ENCODE results near the gene ACO2. TPM values are rescaled to one million over a fixed set of nuclear protein-coding genes. Genes with fewer than 3 reads are reported as not detected.
A peak's percentile ranks its signal among the peaks of the same experiment; 100 is the strongest.
"Not testable (repeated sequence)": the region's sequence is repeated elsewhere in the genome, so short reads cannot be mapped to it uniquely, and the experiment has no call there.

ACO2 gene
- total RNA-seq (2014; rRNA removed; shearing (Covaris generic)) = 34.3 and 41.2 TPM in 2 replicates

DNA sequence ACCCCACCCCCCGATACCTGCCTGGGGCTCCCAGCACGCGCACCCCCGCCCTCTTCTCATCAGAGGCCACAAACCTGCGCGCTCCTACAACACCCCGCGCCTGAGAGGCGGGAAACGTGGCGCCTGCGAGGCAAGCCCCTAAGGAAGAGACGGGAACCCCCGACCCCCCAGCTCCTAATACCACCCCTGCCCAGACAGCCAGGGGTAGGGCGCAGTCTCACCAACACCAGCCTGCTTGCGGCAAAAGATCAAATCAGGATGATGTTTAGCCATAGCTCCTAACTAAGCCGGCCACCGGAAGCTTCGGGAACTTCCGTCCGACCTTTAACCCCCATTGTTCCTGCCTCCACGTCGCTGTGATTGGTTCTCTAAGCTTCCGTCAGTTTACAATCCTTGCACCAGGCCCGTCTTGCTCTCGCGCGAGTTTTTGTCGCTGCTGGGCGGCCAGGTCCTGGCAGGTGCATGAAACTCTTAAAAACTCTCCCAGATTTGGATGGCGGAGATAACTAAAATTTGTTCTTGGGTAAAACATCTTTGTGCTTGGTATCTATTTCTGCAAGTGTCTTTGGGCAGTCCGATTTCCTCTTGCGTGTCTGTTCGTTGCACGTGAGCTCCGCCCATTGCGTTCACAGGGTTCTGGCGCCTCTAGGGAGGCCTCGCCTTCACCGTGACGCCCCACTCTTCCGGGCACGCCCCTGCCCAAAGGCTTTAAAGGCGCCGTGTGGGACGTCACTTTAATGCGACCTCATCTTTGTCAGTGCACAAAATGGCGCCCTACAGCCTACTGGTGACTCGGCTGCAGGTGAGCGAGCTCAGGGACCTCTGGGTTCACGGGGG, at the start of gene ACO2, which contains the start of gene PHF5A:
ACO2 (plus strand) TSS at position 737 of the 837 bp plus-strand sequence; CDS start at position 767, 30 bp downstream.
PHF5A (minus strand) TSS at position 312 of the 837 bp plus-strand sequence; CDS start at position 273, 39 bp downstream.
- DNase-seq (ENCODE audit: low spot score) = peak; percentile 90

- DNase-seq (ENCODE audit: low spot score) = no peak
Observed at GRCh38 chr22:41425660-41426365, 43.1 kb upstream of the ACO2 start.

DNA sequence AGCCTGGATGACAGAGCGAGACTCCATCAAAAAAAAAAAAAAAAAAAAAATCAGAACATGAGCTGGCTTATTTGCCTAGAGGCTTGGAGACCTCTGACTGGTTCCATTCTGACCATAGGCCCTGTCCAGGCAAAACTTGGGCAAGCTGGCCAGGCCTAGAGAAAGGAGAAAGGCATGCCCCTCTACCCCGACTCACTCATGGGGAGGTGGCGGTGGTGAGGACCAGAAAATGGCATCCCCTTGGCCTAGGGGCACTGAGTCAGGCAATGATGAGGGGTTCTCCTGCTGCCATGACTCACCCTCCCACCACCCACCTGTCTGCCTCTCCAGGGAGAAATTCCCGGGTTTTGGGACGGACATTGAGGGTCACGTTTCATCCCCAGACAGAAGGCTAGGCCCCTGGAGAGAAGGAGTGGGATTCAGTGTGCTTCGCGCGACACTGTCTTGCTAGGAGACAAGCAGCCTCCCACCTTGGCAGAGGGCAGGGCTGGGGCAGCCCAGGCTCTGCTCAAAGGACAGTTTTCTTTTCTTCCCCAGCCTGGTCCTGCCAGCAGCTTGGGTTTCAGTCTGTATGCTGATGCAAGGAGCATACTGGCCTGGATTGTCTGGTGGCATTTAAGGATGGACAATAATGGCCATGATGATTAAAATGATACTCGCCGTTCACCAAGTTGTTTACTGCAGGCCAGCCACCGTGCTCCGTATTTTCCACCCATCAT, 39.5 kb upstream of the ACO2 start:
- no peak for DNase-seq (ENCODE audit: low spot score)

DNA sequence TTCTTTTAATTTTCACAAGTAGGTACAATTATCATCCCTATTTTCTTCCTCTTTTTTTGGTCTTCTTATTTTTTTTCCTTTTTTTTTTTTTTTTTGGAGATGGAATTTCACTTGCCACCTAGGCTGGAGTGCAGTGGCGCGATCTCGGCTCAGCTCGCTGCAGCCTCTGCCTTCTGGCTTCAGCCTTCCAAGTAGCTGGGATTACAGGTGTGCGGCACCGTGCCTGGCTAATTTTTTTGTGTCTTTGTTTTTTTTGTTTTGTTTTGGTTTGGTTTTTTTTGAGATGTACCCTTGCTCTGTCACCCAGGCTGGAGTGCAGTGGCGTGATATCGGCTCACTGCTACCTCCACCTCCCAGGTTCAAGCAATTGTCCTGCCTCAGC, 39.0 kb upstream of the ACO2 start:
- no peak for DNase-seq (ENCODE audit: low spot score)

- no peak for DNase-seq (ENCODE audit: low spot score)
Observed at GRCh38 chr22:41431656-41432055, 37.3 kb upstream of the ACO2 start.

GRCh38 chr22:41433480-41433879, 35.4 kb upstream of the ACO2 start:
- DNase-seq (ENCODE audit: low spot score) = not testable (repeated sequence)

GRCh38 chr22:41434361-41435003, 34.4 kb upstream of the ACO2 start:
- DNase-seq (ENCODE audit: low spot score) = not testable (repeated sequence)

DNA sequence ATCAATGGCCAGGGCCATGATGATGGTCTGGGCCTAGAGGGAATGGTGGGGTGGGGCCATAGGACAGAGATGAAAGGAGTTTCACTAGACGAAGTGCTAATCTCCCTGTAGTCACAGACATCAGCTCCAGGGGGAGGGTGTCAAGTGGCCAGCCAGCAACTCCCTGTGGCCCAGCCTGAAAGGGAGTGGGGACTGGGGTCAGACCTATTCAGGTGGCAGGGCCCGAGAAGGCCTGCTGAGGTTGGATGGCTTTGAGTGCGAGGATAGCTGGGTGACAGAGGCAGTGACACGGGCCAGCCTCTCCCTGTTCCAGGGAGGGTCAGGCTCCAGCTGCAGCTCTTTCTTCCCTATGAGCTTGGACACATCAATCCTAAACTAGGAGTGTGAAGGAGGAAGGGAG, 33.4 kb upstream of the ACO2 start:
- no peak for DNase-seq (ENCODE audit: low spot score)

GRCh38 chr22:41436322-41437113, 32.4 kb upstream of the ACO2 start:
- DNase-seq (ENCODE audit: low spot score) = no peak

DNA sequence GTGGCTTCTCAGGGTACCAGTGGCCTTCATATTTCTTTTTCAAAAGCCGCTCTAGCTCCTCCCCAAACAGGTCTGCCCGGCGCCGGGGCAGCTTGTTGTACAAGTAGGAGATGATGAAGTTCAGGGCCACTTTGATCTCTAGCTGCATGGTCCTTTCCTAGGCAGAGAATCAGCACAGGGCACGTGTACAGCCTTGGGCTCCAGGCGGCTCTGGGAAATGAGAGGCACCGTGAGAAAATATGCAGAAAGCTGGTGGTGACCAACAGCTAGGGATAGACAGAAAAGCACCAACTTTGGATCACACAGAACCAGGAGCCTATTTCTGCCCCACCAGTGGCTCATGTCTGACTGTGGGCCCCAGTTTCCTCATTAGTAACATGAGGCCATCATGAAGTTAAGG, 31.7 kb upstream of the ACO2 start:
- no peak for DNase-seq (ENCODE audit: low spot score)

DNA sequence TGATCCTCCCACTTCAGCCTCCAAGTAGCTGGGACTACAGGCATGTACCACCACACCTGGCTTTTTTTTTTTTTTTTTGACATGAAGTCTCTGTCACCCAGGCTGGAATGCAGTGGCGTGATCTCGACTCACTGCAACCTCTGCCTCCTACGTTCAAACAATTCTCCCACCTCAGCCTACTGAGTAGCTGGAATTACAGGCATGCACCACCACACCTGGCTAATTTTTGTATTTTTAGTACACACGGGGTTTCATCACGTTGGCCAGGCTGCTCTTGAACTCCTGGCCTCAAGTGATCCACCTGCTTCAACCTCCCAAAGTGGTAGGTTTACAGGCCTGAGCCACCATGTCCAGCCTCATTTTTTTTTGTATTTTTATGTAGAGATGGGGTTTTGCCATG, 28.4 kb upstream of the ACO2 start:
- DNase-seq (ENCODE audit: low spot score) = not testable (repeated sequence)

GRCh38 chr22:41442240-41442792, 26.6 kb upstream of the ACO2 start:
- no peak for DNase-seq (ENCODE audit: low spot score)

- peak; percentile 80 for DNase-seq (ENCODE audit: low spot score)
Observed at GRCh38 chr22:41444360-41445128, 24.4 kb upstream of the ACO2 start.

- no peak for DNase-seq (ENCODE audit: low spot score)
Observed at GRCh38 chr22:41445129-41446056, 23.5 kb upstream of the ACO2 start.

DNA sequence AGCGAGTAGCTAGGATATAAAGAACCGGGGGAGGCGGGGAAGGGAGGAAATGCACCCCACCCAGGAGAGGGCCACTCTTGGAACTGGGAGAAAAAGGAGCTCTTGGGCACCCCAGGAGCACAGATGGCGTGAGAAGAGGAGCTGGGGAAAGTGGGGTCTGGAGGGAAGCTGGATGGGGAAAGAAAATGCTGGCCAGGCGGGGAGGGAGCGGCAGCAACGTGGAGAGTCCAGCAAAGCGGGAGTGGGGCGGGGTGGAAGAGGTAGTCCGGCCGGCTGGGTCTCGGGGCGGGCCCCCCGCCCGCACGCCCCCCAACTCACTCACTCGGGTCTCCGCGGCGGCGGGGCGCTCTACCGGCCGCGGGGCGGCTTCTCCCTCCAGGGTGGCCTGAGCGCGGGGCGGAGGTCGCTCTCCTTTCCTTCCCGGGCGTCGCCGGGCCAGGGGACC, 22.8 kb upstream of the ACO2 start:
- DNase-seq (ENCODE audit: low spot score) = no peak

GRCh38 chr22:41446639-41447434, 22.1 kb upstream of the ACO2 start, which contains the start of gene TOB2:
Gene TOB2, minus strand, starts transcription at chr22:41446801. Its CDS starts 9,456 bp downstream, at chr22:41437345.
- peak; percentile 74 for DNase-seq (ENCODE audit: low spot score)

GRCh38 chr22:41447435-41448188, 21.3 kb upstream of the ACO2 start:
- no peak for DNase-seq (ENCODE audit: low spot score)
